Rectal smooth muscle tissue (tissue), 1 donor: ENCODE measurements around the gene TNS3.

ENCODE experiments used
- H3K27ac ChIP-seq: one replicate; pipeline ENCODE4 v1.7.0; 2013; ENCODE audit warnings: low read depth, low read length, inconsistent platforms
- H3K27me3 ChIP-seq: one replicate; pipeline ENCODE4 v1.7.0; 2013; ENCODE audit warnings: low read length; ENCODE audit not compliant: control insufficient read depth, insufficient read depth
- H3K36me3 ChIP-seq: one replicate; pipeline ENCODE4 v1.7.0; 2013; ENCODE audit warnings: low read length; ENCODE audit not compliant: control insufficient read depth, insufficient read depth
- H3K4me1 ChIP-seq: one replicate; pipeline ENCODE4 v1.7.0; 2013; ENCODE audit warnings: low read length; ENCODE audit not compliant: control insufficient read depth, insufficient read depth
- H3K4me3 ChIP-seq: one replicate; pipeline ENCODE4 v1.7.0; 2013; ENCODE audit warnings: low read length
- H3K9ac ChIP-seq: one replicate; pipeline ENCODE4 v1.7.0; 2013; ENCODE audit warnings: low read length

TNS3 gene

GRCh38 chr7:47332681-47333553 is 249.0 kb downstream of the TNS3 start:
- H3K27ac ChIP-seq, result no peak overlapping the region
- H3K36me3 ChIP-seq, result no peaks in the 10 kb centered on the region
- no peak overlapping the region for H3K4me3 ChIP-seq
- H3K4me1 ChIP-seq, result peaks cover 13% of the 10 kb centered on the region
- no peak overlapping the region for H3K9ac ChIP-seq
- no peaks in the 10 kb centered on the region for H3K27me3 ChIP-seq

GRCh38 chr7:47332213-47332612 is 249.7 kb downstream of the TNS3 start:
- Histone ChIP-seq H3K27ac (no peak overlapping the region), H3K9ac (no peak overlapping the region), H3K4me1 (peaks cover 18% of the 10 kb centered on the region), H3K4me3 (no peak overlapping the region), H3K36me3 (no peaks in the 10 kb centered on the region), H3K27me3 (no peaks in the 10 kb centered on the region)

GRCh38 chr7:47331179-47331565 is 250.7 kb downstream of the TNS3 start:
- Histone ChIP-seq H3K4me3 (no peak overlapping the region), H3K4me1 (peaks cover 18% of the 10 kb centered on the region), H3K27me3 (no peaks in the 10 kb centered on the region), H3K27ac (no peak overlapping the region), H3K9ac (no peak overlapping the region), H3K36me3 (no peaks in the 10 kb centered on the region)

- Histone ChIP-seq H3K27me3 (no peaks in the 10 kb centered on the region), H3K36me3 (no peaks in the 10 kb centered on the region), H3K9ac (no peak overlapping the region), H3K4me3 (no peak overlapping the region), H3K27ac (no peak overlapping the region), H3K4me1 (peaks cover 18% of the 10 kb centered on the region)
These were observed 251.2 kb downstream of the TNS3 start for GRCh38 chr7:47330561-47331178.

GRCh38 chr7:47330026-47330425 is 251.9 kb downstream of the TNS3 start:
- no peaks in the 10 kb centered on the region for H3K27me3 ChIP-seq
- H3K4me3 ChIP-seq, result no peak overlapping the region
- H3K27ac ChIP-seq, result no peak overlapping the region
- no peaks in the 10 kb centered on the region for H3K36me3 ChIP-seq
- H3K4me1 ChIP-seq, result peaks cover 16% of the 10 kb centered on the region
- H3K9ac ChIP-seq, result no peak overlapping the region

- no peak overlapping the region for H3K4me3 ChIP-seq
These were observed 252.5 kb downstream of the TNS3 start for GRCh38 chr7:47329320-47329926.

GRCh38 chr7:47328392-47329319 is 253.3 kb downstream of the TNS3 start:
- H3K9ac ChIP-seq, result no peak overlapping the region
- H3K4me3 ChIP-seq, result no peak overlapping the region
- no peaks in the 10 kb centered on the region for H3K27me3 ChIP-seq
- peaks cover 16% of the 10 kb centered on the region for H3K4me1 ChIP-seq
- no peaks in the 10 kb centered on the region for H3K36me3 ChIP-seq
- H3K27ac ChIP-seq, result peak overlapping the region; percentile 0

More at GRCh38 chr7:47329320-47329926, 252.5 kb downstream of the TNS3 start:
- no peak overlapping the region for H3K27ac ChIP-seq
- H3K4me1 ChIP-seq, result peaks cover 16% of the 10 kb centered on the region
- no peaks in the 10 kb centered on the region for H3K27me3 ChIP-seq
- H3K9ac ChIP-seq, result peak overlapping the region; percentile 3
- H3K36me3 ChIP-seq, result no peaks in the 10 kb centered on the region

GRCh38 chr7:47327698-47328391 is 254.1 kb downstream of the TNS3 start:
- Histone ChIP-seq H3K4me1 (peaks cover 16% of the 10 kb centered on the region), H3K4me3 (peak overlapping the region; percentile 54)

GRCh38 chr7:47327346-47327697 is 254.6 kb downstream of the TNS3 start:
- peaks cover 16% of the 10 kb centered on the region for H3K4me1 ChIP-seq
- no peak overlapping the region for H3K9ac ChIP-seq
- peak overlapping the region; percentile 64 for H3K27ac ChIP-seq
- no peaks in the 10 kb centered on the region for H3K27me3 ChIP-seq
- peak overlapping the region; percentile 54 for H3K4me3 ChIP-seq
- no peaks in the 10 kb centered on the region for H3K36me3 ChIP-seq

More at GRCh38 chr7:47327698-47328391, 254.1 kb downstream of the TNS3 start:
- peak overlapping the region; percentile 64 for H3K27ac ChIP-seq
- no peak overlapping the region for H3K9ac ChIP-seq
- no peaks in the 10 kb centered on the region for H3K27me3 ChIP-seq
- no peaks in the 10 kb centered on the region for H3K36me3 ChIP-seq

GRCh38 chr7:47326808-47327207 is 255.1 kb downstream of the TNS3 start:
- no peaks in the 10 kb centered on the region for H3K36me3 ChIP-seq
- H3K4me1 ChIP-seq, result peaks cover 16% of the 10 kb centered on the region
- no peak overlapping the region for H3K27ac ChIP-seq
- no peak overlapping the region for H3K4me3 ChIP-seq
- H3K27me3 ChIP-seq, result no peaks in the 10 kb centered on the region
- no peak overlapping the region for H3K9ac ChIP-seq

GRCh38 chr7:47326220-47326619 is 255.7 kb downstream of the TNS3 start:
- Histone ChIP-seq H3K4me1 (peaks cover 16% of the 10 kb centered on the region), H3K27ac (no peak overlapping the region), H3K9ac (no peak overlapping the region), H3K27me3 (no peaks in the 10 kb centered on the region), H3K36me3 (no peaks in the 10 kb centered on the region), H3K4me3 (no peak overlapping the region)
